ENCODE results near the gene SIX3. TPM values are rescaled to one million over a fixed set of nuclear protein-coding genes. Genes with fewer than 3 reads are reported as not detected.

The SIX3 gene
- not detected in 2 replicates for total RNA-seq

DNA sequence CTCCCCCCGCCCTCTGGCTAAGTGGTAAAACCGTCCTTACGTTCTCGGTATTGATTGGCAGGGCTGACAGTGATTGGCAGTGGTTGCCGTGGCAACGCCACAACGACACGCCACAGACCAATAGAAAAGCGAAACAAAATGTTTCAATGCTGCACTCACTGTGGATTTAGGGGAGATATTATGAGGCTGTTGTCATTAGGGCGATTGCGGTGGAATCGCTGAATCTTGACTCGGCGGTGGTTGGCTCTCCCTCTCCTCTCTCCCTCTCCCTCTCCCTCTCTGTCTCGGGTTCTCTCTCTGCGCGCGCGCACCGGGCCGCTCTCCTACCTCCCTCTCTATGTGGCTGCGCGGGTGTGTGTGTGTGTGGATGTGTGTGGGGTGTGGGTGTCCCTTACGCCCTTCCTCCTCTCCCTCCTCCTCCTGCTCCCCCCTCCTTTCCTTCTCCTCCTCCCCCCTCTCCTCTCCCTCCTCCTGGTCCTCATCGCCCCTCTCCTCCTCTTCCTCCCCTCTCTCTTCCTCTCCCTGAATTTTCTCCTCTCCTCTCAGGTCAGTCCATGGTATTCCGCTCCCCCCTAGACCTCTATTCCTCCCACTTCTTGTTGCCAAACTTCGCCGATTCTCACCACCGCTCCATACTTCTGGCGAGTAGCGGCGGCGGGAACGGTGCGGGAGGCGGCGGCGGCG is at the start of gene SIX3:
SIX3 (plus strand) TSS at position 152 of the 684 bp plus-strand sequence; CDS start at position 555, 403 bp downstream.
- no peak for DNase-seq (ENCODE audit: low read depth, low spot score)

GRCh38 chr2:44894058-44894457 is 47.4 kb upstream of the SIX3 start:
- DNase-seq (ENCODE audit: low read depth, low spot score), result no peak

DNA sequence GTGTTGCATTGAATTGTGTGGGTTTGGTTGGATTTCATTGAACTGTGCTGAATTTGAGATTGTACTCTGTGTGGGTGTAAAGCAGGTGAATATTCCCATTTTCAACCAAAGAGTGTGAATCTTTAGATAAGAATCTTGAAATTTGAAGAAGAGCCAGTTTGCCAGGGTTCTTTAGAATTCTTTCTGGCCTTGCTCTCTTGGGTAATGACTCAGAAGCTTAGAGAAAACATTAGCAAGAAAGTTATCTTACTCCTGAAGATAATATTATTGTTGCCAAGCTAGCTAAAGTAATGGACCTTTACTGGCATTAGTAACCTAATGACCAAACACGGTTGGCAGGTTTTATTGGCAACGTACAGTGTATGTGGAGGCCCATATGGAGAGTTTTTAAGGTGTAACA is 46.4 kb upstream of the SIX3 start:
- no peak for DNase-seq (ENCODE audit: low read depth, low spot score)

- no peak for DNase-seq (ENCODE audit: low read depth, low spot score)
Observed at GRCh38 chr2:44897406-44897805, 44.1 kb upstream of the SIX3 start.

GRCh38 chr2:44902217-44903137 is 39.0 kb upstream of the SIX3 start:
- no peak for DNase-seq (ENCODE audit: low read depth, low spot score)

DNA sequence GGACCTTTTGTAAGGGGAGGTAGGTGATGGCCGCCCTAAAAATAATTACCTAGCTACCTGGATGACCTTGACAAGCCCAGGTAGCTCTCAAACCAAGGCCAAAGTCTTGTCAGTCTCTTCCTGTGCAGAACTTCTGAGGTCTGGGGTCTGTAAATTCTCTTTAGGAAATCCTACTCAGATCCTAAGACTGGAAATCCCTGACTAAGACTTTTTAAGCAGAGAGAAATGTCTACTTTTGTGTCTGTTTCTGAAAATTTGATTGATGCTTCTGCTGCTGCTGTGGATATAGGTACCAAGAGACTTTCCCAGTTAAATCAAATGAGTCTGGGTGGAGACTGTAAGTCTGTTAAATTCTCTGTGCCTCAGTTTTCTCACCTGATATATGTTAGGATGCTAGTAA is 36.9 kb upstream of the SIX3 start:
- no peak for DNase-seq (ENCODE audit: low read depth, low spot score)

DNA sequence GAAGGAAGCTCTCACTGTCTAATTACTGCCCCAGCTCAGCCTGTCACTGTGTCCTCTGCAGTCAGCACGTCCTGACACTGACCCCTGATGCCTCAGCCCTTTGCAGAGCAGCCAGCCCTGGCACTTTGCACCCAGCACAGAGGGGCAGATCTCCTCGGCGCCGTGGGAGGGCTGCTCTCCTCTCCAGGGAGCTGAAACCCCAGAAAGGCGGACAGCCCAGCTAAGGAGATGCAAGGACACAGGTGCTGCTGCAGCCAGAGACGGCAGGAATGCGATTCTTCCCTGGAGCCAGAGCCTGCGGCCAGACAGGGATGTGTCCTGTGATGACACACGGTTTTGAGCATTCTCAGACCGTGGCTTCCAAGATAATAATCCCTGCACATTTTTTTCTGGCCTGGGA is 34.5 kb upstream of the SIX3 start:
- no peak for DNase-seq (ENCODE audit: low read depth, low spot score)

- DNase-seq (ENCODE audit: low read depth, low spot score), result no peak
Observed at GRCh38 chr2:44909831-44910230, 31.7 kb upstream of the SIX3 start.

DNA sequence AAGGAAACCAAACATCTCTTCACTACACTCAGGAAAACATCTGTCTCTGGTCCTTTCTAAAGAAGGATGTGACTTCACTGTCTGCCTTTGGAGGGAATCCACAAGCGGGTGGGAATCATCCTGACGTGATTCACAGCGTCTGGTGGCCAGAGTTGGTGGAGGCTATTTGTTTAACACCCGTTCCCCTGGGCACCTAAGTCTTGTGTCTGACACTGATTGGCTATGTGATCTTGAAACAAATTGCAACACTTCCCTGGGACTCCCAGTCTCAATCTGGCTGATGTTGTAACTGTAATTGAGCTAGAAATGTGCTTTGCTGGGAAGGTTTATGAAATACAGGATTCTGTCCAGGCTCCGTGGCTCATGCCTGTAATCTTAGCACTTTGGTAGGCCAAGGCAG is 28.8 kb upstream of the SIX3 start:
- DNase-seq (ENCODE audit: low read depth, low spot score), result no peak

DNA sequence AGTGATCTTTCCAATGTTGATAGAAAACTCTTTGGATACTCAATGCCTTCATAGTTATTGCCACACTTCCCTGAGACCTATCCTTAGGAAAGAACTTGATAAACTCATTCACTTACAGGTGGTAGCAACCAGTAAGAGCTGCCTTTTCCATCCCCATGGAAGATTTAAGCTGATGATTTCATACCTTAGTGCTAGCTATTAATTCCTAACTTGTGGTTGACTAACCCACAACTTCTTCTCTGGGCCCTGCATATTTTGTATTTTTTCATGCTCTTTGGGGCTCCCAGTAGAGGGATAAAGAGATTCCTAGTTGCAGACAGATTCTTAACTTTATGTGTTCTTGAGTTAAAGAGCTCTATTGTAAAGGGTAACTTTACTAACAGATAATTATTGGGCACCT is 25.2 kb upstream of the SIX3 start:
- DNase-seq (ENCODE audit: low read depth, low spot score), result no peak

DNA sequence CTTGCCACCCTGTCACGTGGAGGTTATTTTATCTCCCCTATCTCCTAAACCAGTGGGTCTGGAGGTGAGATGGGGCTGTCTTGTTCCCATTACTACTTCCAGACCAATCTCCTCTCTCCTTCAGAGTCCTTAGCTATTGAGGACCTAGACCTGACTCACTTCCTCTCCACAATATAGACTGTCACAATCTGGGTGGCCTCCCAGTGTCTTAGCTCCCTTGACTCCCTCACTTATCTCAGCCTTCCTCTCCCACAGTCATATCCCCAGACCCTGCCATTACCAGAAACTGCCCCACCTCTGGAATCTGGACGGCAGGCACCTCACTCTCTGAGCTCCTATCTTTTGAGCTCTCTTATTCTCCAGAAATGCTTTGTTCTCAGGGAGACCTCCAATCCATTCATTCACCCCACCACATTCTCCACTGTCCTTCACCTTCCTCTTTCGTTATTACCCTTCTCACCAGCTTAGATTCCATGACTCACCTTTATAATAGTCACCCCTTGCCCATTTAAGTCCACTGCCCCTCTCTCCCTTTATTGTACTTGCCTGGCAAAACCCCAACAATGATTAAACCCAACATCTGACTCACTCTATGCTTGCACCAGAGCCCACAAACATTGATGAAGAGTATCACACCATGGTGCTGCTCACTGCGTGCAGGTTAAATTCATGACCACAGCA is 23.3 kb upstream of the SIX3 start:
- no peak for DNase-seq (ENCODE audit: low read depth, low spot score)

GRCh38 chr2:44920751-44921150 is 20.8 kb upstream of the SIX3 start:
- no peak for DNase-seq (ENCODE audit: low read depth, low spot score)

DNA sequence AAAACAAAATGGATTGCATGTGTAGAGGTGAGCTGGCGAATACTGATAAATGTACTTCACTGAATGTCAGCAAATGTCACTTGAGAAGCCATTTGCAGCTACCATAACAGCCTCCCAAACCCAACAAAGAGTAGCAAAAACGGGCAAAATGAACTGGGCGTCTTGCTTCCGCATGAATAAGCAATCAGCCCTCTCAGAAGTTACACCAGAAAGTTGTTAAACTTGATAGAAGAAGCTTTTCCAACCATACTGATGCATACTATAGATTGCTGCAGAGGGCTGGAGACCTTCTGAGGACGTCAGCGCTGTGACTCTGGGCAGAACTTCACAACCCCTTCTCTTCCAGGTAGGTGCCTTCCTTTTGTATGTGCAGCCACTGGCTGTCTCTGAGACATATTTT is 18.7 kb upstream of the SIX3 start:
- no peak for DNase-seq (ENCODE audit: low read depth, low spot score)

GRCh38 chr2:44925561-44926136 is 15.9 kb upstream of the SIX3 start:
- no peak for DNase-seq (ENCODE audit: low read depth, low spot score)

DNA sequence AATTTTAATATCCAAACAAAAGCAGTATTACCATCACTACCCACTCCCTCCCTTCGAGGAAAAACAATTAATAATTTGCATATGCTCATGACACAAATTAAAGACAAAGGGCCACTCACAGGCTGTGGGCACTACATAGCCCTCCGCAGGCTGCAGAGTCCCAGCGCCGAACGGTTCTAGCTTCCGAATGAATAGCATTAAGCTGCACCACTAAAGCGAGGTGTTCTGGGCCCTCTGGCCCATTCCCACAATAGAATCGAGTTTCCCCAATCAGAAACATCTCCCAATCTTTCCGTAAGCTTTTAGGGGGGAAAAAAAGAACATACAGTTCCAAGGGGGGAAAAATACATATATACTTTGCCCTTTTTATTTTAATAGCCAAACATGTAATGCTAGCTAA is 14.5 kb upstream of the SIX3 start:
- DNase-seq (ENCODE audit: low read depth, low spot score), result no peak

DNA sequence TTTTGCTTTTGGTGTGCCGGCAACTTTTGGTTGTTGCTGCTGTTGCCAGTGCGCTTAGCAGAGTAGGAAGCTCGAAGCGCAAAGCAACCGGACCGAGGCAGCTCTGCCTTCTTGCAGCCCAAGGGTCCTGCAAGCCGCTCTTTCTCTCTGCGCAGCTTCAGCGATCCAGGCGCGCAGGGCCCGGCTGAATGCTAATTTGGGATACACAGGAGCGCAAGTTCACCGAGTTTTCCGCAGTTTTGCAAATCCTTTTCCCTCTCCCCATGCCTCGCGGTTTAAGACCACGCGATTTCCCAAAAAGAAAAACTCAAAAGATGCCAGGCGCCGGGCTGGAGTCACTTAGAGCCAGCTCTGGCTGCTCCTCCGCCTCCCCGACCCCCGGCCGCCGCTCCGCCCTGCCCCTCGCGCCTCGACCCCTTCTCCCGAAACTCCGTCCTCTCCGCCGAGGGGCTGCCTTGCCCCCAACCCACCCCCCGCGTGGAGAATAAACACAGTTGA is 13.5 kb upstream of the SIX3 start:
- DNase-seq (ENCODE audit: low read depth, low spot score), result no peak

GRCh38 chr2:44928483-44929158 is 12.9 kb upstream of the SIX3 start:
- no peak for DNase-seq (ENCODE audit: low read depth, low spot score)

GRCh38 chr2:44929159-44929734 is 12.3 kb upstream of the SIX3 start:
- DNase-seq (ENCODE audit: low read depth, low spot score), result no peak

DNA sequence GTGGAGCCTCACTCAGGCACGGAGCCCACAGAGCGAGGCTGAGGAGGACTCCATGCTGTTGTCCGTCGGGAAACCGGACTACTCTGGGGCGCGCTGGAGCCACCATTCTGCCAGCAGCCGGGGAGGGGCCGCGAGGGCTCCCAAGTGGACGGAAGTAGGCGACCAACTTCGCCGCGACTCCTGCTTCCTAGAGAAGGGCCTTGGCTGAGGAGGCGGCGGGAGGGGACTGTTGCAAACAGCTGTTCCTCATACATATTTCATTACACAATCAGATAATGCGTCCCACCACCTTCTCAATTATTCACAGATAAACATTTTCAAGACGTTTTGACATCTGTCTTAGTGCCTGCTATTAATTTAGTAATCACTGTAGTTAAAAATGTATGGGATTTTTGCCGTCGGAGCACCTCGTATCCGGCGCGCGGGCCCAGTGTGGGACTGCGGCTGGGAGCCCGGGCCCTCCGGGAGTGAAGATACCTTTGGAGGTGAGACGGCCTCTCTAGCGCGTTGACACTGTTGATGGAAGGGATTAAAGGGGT is 11.7 kb upstream of the SIX3 start:
- no peak for DNase-seq (ENCODE audit: low read depth, low spot score)
